ENCODE results near the gene USP26.
A peak's percentile ranks its signal among the peaks of the same experiment; 100 is the strongest.
"Not testable (repeated sequence)": the region's sequence is repeated elsewhere in the genome, so short reads cannot be mapped to it uniquely, and the experiment has no call there.

USP26 gene

DNA sequence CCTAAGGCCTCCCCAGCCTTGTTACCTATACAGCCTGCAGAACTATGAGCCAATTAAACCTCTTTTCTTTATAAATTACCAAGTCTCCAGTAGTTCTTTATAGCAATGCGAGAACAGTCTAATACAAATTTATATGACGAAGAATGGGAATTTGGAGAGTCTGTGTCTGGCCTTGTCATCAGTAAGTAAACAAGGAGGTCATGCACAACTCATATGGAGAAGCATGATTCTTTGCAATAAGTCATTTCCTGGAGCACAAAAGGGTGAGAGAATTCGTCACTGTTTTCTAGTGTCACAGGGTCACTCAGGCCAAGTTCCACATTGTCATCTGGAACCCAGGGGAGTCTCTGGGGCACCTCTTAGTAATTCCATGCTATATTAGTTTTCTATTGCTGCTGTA lies 89.5 kb downstream of the USP26 start:
- no peak for DNase-seq

- no peak for DNase-seq
Measured at GRCh38 chrX:133005616-133006015, 91.3 kb downstream of the USP26 start.

- peak in 1 of 2 experiments; percentile 20 for DNase-seq
Measured at GRCh38 chrX:133005042-133005441, 91.9 kb downstream of the USP26 start.

- no peak for DNase-seq
Measured at GRCh38 chrX:132999209-132999608, 97.7 kb downstream of the USP26 start.

- no peak for DNase-seq
Measured at GRCh38 chrX:132990835-132991234, 106.1 kb downstream of the USP26 start.

DNA sequence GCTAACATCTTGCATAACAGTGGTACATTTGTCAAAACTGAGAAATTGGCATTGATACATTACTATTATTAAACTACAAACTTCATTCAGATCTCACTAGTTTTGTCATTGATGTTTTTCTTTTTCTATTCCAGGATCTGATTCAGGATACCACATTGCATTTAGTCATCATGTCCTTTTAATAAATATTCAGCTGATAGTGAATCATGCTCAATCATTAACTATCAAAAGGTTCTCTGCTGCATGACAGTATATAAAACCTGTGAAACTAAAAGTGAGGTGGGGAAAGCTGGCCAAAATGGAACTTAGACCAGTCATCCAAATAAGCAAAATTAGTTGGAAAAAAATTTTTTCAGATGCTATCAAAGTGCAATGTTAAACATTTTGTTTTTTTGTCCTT lies 110.4 kb downstream of the USP26 start:
- DNase-seq, result no peak

DNA sequence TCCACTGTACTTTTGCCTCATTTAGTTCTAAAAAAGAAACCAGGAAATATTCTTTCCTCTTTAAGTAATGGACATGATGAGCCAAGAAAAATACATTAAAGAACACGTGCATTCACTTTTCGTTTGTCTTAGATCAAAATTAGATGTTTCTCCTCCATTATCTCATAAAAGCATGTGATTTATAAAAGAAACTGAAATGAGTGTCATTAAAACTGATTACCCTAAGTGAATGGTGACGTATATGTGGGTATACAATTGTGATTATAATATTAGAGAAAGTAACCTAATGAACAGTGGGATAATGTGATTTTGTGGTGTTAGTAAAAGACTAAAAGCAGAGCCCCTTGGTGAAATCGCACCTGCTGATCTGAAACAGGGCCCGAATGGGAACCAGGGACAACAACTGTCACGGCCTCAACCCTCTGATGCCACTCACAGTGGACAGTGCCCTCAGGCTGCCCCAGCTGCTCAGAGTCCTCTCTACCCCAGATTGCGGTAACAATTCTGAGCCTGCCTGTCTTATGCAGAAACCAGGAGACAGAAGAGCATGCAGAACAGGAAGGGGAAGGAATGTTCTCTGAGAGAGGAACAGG lies 112.8 kb downstream of the USP26 start:
- no peak for DNase-seq

- no peak for DNase-seq
Measured at GRCh38 chrX:132983496-132983895, 113.4 kb downstream of the USP26 start.

GRCh38 chrX:132980035-132980434 lies 116.9 kb downstream of the USP26 start:
- not testable (repeated sequence) for DNase-seq
